IPS-15b (cell line): ENCODE data around the gene PYGL.

Experiments used
- H3K27me3 ChIP-seq: one replicate; pipeline ENCODE4 v1.6.1; 2013; ENCODE audit warnings: low read length; ENCODE audit not compliant: control insufficient read depth, insufficient read depth
- H3K36me3 ChIP-seq: one replicate; pipeline ENCODE4 v1.6.1; 2013; ENCODE audit warnings: low read length; ENCODE audit not compliant: control insufficient read depth, insufficient read depth
- H3K4me1 ChIP-seq: one replicate; pipeline ENCODE4 v1.6.1; 2013; ENCODE audit warnings: mild to moderate bottlenecking, low read length; ENCODE audit not compliant: control insufficient read depth, insufficient read depth
- H3K4me3 ChIP-seq: one replicate; pipeline ENCODE4 v1.5.1; 2013; ENCODE audit warnings: low read depth, low read length
- H3K9ac ChIP-seq: one replicate; pipeline ENCODE4 v1.6.1; 2013; ENCODE audit warnings: low read depth, mild to moderate bottlenecking, low read length
- H3K9me3 ChIP-seq: one replicate; pipeline ENCODE4 v1.6.1; 2013; ENCODE audit warnings: mild to moderate bottlenecking, low read length; ENCODE audit not compliant: control insufficient read depth, insufficient read depth

The PYGL gene

GRCh38 chr14:50943943-50944646, at the start of gene PYGL:
Gene PYGL, minus strand, starts transcription at chr14:50944483. Its CDS starts 80 bp downstream, at chr14:50944403.
- Histone ChIP-seq H3K27me3 (no peaks in the 10 kb centered on the region), H3K4me1 (peaks cover 2% of the 10 kb centered on the region), H3K36me3 (no peaks in the 10 kb centered on the region), H3K4me3 (peak within 1 kb of the TSS; percentile 72), H3K9ac (peak within 1 kb of the TSS; percentile 67), H3K9me3 (no peaks in the 10 kb centered on the region)

GRCh38 chr14:50985859-50986331, 41.6 kb upstream of the PYGL start:
- H3K4me1 ChIP-seq: peaks cover 12% of the 10 kb centered on the region
- H3K9me3 ChIP-seq: no peaks in the 10 kb centered on the region
- no peak overlapping the region for H3K9ac ChIP-seq
- H3K4me3 ChIP-seq: no peak overlapping the region
- H3K27me3 ChIP-seq: no peaks in the 10 kb centered on the region
- no peaks in the 10 kb centered on the region for H3K36me3 ChIP-seq

GRCh38 chr14:50985124-50985858, 41.0 kb upstream of the PYGL start:
- no peak overlapping the region for H3K9ac ChIP-seq
- no peaks in the 10 kb centered on the region for H3K9me3 ChIP-seq
- H3K36me3 ChIP-seq: no peaks in the 10 kb centered on the region
- H3K4me3 ChIP-seq: no peak overlapping the region
- peaks cover 12% of the 10 kb centered on the region for H3K4me1 ChIP-seq
- no peaks in the 10 kb centered on the region for H3K27me3 ChIP-seq

DNA sequence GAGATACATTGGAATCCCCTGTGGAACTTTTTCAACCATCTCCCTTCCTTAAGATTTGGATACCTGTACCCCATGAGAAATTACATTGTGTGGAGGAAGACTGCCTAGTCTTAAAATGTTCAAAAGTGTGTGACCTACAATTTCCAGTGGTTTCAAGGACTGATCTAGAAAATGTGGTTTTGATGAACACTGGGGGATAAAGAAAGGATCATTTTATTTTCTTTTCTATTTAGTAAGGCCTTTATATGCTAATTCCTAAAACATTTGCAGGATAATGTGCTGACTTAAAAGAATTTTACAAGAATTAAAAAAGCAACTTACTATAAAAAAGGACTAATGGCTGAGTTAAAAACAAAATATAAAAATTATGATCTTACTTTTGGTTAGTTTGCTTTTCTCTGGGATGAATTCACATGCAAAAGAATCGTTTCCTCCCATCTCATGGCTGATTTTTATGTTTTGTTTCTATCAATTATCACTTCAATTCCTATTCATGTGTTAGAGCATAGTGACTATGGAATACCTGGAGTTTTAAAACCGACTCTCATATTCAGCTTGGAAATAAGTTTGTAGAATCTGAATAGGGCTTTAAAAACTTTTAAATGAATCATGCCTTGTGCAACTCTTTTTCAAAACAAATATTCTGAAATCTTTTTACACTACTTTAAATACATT, 39.9 kb upstream of the PYGL start:
- Histone ChIP-seq H3K9ac (no peak overlapping the region), H3K9me3 (no peaks in the 10 kb centered on the region), H3K4me1 (peaks cover 12% of the 10 kb centered on the region), H3K27me3 (no peaks in the 10 kb centered on the region), H3K36me3 (no peaks in the 10 kb centered on the region), H3K4me3 (no peak overlapping the region)

GRCh38 chr14:50979941-50980850, 35.9 kb upstream of the PYGL start:
- H3K36me3 ChIP-seq: no peaks in the 10 kb centered on the region
- H3K4me1 ChIP-seq: peaks cover 5% of the 10 kb centered on the region
- no peak overlapping the region for H3K9ac ChIP-seq
- H3K9me3 ChIP-seq: no peaks in the 10 kb centered on the region
- no peak overlapping the region for H3K4me3 ChIP-seq
- no peaks in the 10 kb centered on the region for H3K27me3 ChIP-seq

- Histone ChIP-seq H3K9ac (no peak overlapping the region), H3K36me3 (no peaks in the 10 kb centered on the region), H3K27me3 (no peaks in the 10 kb centered on the region), H3K4me1 (peaks cover under 1% of the 10 kb centered on the region), H3K4me3 (no peak overlapping the region), H3K9me3 (no peaks in the 10 kb centered on the region)
These were observed 34.6 kb upstream of the PYGL start for GRCh38 chr14:50978888-50979287.

GRCh38 chr14:50978529-50978871, 34.2 kb upstream of the PYGL start:
- Histone ChIP-seq H3K27me3 (no peaks in the 10 kb centered on the region), H3K36me3 (no peaks in the 10 kb centered on the region)

DNA sequence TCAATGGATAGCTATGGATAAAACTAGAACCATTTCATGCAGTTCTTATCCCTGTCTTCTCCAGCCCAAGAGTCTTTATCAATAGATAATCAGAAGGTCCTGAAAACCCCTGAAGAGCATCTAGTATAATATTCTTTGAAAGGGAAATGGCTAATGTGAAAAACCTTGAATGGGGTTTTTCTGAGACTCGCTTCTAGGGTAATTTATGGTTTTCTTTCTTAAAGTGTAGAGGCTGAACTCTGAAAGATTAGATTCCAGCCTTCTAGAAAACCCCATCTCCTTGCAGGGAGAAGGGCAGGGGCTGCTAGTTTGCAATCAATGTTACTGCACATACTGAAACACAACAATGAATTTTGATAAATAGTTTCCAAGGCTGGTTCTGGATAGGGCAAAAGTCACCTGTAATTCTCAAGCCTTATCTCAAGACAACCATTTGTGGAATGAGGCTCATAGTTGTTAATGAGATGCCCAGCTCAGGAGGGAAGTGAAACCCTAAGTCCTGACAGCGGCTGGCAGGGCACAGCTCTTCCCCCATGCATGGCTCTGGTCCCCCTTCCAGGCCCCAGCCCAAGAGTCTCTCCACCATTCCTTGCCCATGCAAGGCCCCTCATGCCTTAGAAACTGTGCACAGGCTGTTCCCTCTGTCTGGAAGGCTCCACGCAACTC, 33.7 kb upstream of the PYGL start:
- no peaks in the 10 kb centered on the region for H3K9me3 ChIP-seq
- H3K4me1 ChIP-seq: no peaks in the 10 kb centered on the region
- no peaks in the 10 kb centered on the region for H3K36me3 ChIP-seq

More at GRCh38 chr14:50978529-50978871, 34.2 kb upstream of the PYGL start:
- no peak overlapping the region for H3K9ac ChIP-seq
- no peak overlapping the region for H3K4me3 ChIP-seq
- H3K4me1 ChIP-seq: no peaks in the 10 kb centered on the region
- no peaks in the 10 kb centered on the region for H3K9me3 ChIP-seq

DNA sequence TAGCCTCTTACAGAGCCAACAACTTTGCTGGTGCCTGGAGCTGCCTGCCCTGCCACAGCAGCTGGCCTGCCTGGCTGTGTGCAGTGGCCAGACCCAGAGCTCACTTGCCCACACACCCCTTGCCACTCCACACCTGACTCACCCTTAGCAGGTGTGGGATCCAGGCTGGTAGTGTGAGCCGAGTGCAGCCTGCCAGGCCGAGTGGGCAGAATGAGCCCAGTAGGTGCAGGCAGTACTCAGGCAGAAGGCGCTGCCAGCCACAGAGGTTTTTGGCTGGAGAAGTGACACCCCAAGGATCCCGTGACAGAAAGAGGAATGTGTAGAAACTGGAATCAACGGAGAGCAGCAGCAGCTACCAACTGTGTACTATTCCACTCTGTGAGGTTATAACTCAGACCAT, 29.8 kb upstream of the PYGL start:
- Histone ChIP-seq H3K9ac (no peak overlapping the region), H3K27me3 (no peaks in the 10 kb centered on the region), H3K9me3 (no peaks in the 10 kb centered on the region), H3K36me3 (no peaks in the 10 kb centered on the region), H3K4me1 (no peaks in the 10 kb centered on the region), H3K4me3 (no peak overlapping the region)

More for the DNA sequence above, 33.7 kb upstream of the PYGL start:
- no peak overlapping the region for H3K9ac ChIP-seq
- H3K27me3 ChIP-seq: no peaks in the 10 kb centered on the region
- H3K4me3 ChIP-seq: no peak overlapping the region

DNA sequence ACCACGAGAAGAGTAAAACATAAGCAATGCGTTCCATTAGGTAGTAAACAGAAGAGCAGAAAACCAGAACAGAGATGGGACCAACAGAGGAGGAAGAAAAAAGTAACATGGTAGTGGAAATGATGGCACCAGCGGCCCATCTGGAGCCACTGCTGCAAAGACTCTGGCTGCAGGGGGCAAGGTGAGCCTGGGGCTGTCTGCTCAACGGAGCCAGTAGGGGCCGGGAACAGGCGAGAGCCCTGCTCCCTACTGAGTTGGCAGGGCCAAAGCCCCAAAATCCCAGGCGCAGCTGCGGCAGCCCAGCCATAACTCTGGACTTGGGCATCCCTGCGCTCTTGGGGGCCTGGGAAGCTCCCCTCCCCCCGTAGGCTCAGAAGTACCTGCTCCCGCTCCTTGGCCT, 28.5 kb upstream of the PYGL start:
- no peaks in the 10 kb centered on the region for H3K4me1 ChIP-seq
- no peaks in the 10 kb centered on the region for H3K36me3 ChIP-seq
- H3K4me3 ChIP-seq: no peak overlapping the region
- no peak overlapping the region for H3K9ac ChIP-seq
- no peaks in the 10 kb centered on the region for H3K27me3 ChIP-seq
- H3K9me3 ChIP-seq: no peaks in the 10 kb centered on the region
